COLO668 (cell line): ENCODE data around the gene SMPD1.

Experiments
- DNase-seq: peaks from one replicate; lab custom pipeline; 2025; ENCODE audit not compliant: unreplicated experiment; lab: John Stamatoyannopoulos, UW

SMPD1 gene

GRCh38 chr11:6389905-6390717 is at the start of gene SMPD1:
SMPD1 (plus strand) TSS chr11:6390474; CDS start chr11:6390599, 125 bp downstream.
- DNase-seq, result peak; percentile 92

- no peak for DNase-seq
Observed at GRCh38 chr11:6345366-6345765, 44.9 kb upstream of the SMPD1 start.

- DNase-seq, result peak; percentile 12
Observed at GRCh38 chr11:6350043-6350442, 40.2 kb upstream of the SMPD1 start.

DNA sequence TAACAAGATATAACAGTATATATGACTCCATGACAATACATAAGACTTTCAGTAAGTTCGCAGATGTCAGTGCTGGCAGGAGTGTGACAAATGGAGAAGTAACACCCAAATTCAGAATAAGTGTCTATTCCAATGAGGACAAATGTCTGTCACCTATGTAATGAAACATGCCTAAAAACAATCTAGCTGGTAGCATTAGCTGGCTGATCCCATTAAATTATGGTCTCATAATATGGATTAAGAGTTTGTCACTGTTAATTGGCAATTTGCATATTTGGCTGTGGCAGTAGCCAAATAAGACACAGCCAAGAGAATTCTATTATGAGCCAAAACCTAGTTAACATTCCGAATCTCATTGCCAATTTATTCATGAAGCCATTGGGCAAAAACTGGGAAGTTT is 39.8 kb upstream of the SMPD1 start:
- DNase-seq, result no peak

DNA sequence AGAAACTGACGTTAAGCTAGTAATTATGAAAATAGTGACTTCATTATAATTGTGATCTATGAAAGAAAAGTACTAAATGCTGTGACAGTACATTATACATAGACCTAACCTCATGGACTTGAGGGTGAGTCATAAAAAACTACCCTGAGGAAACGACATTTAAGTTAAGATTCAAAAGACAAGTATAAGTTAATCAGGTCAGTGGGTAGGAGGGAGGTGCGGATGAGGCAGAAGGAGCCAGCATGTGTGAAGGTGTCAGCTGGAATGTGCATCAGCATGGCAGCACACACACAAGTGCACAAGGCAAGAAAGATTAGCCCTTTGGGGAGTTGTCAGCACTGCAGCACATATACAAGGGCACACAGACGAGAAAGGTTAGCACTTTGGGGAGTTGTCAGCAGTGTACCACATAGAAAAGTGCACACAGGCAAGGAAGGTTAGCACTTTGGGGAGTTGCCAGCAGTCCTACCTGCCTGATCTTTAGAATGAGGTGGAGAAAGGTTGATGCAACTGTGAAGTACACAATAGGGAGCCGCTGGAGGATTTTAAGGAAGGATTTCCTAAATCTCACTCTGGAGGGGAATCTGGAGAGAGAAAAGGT is 38.4 kb upstream of the SMPD1 start:
- no peak for DNase-seq

DNA sequence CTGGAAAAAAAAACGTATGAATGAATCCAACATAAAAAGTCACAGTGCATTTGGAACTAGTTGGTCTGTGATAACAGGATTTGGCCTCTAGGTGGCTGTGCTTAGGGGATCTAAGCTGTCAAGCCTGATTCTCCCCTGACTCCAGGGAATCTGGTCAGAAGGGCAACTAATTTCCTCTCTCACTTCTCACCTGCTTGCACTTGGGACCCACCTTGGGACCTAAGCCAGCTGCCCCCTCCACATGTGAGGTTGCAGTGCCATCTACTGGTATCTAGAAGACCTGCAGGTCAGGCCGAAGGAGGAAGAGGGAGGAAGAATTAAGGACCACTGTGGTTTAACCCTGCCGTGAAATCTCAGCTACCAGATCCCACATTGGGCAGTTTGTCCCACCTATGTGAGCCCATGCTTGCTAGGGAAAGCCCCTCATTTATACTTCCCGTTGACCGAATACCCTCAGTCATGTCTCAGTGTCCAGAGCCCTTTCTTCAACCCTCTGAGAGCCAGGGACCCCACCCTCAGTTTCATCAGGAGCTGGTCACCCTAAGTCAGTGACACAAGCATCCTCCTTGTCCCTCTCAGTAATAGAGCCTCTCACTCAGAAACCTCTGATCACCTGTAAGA is 36.8 kb upstream of the SMPD1 start:
- DNase-seq, result peak; percentile 76

GRCh38 chr11:6354651-6355485 is 35.4 kb upstream of the SMPD1 start:
- no peak for DNase-seq

DNA sequence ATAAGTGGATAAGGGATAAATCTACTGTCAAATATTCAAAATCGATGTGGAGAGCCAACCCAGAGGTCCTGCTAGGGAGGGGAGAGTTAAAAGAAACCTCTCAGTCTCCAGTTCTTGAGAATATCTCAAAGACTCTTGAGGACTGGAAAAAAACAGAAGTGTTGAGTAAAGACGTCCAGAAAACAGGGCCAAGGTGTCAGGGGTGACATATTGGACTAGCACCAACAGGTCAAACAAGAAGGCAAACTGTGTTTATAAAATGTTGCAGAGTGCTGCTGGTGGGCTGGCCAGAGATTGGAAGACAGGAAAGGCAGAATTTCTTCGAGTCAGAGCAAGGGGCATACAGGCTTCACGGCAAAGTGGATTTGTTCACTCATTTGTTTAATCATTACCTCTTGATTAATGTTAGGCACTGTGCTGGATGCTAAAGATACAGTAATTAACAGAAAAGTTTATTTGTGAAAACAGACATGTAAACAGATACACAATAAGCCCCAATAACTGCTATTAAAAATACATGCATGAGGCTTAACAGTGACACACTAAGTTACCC is 33.7 kb upstream of the SMPD1 start:
- no peak for DNase-seq

- DNase-seq, result no peak
Observed at GRCh38 chr11:6357222-6357621, 33.1 kb upstream of the SMPD1 start.

DNA sequence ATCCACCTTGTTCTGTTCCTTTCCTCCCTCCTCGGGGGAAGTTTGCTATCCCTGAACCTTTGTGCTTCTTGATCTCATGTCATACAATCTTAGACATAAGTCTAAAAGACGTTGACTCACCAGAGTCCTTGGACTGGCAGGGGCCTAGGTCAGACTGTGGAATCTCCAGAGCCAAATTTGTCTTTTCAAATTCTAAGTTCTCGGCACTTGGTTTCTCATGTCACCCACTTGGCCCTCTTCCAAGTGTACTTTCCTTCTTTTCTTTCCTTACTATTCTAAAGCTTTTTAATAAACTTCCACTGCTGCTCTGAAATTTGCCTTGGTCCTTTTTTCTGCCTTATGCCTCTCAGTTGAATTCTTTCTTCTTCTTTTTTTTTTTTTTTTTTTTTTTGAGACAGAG is 30.1 kb upstream of the SMPD1 start:
- no peak for DNase-seq

DNA sequence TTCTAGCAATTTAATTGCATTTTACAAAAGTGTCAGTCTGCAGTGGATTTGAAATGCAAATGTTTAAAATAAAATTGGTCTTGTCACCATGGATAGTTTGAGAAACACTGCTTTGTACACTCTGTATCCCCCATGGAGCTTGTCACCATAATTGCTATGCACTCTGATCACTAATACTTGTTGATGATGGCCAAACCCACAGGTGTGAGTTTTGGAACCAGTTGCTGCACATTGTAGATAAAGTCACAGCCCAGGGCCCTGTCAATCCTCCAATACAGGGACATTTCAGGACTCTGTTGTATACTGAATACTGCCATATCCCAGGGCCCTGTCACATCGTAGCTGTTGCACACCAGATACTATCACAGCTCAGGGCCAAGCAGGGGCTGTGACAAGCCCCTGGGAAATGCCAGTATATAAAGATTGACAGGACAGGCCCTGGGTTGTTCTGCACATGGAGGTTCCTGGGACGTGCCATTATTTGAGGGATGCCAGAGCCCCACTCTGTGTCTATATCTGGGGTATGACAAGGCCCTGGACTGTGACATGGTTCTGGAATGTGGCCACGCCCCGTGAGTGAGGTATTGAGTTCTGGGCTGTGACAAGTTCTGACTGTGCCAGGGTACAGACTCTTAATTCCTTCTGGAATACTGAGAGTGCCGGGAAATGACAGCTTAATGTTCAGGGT is 27.9 kb upstream of the SMPD1 start:
- DNase-seq, result no peak

GRCh38 chr11:6362873-6363678 is 27.2 kb upstream of the SMPD1 start:
- peak; percentile 64 for DNase-seq

- peak; percentile 19 for DNase-seq
Observed at GRCh38 chr11:6365659-6366058, 24.6 kb upstream of the SMPD1 start.

DNA sequence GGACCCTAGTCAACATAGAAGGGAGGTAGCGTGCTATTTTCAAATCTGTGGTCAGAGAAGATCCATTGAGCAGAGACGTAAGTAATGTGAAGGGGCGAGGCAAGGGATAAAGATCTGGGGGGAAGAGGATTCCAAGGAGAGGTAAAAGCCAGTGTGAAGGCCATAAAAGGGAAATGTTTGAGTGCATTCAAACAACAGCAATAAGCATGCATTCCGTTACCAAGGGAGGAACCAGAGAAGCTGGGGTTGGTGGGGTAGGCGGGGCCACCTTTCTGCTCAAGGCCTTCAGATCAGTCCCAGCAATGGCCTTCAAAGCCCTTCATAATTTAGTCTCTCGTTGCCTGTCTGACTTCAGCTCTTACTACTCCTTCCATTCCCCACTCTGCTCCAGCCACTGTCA is 18.4 kb upstream of the SMPD1 start:
- DNase-seq, result no peak

- DNase-seq, result no peak
Observed at GRCh38 chr11:6377902-6378639, 12.2 kb upstream of the SMPD1 start.

GRCh38 chr11:6378640-6378989 is 11.7 kb upstream of the SMPD1 start:
- DNase-seq, result no peak

GRCh38 chr11:6385046-6385777 is 5.1 kb upstream of the SMPD1 start:
- DNase-seq, result no peak

GRCh38 chr11:6387811-6388599 is 2.3 kb upstream of the SMPD1 start:
- no peak for DNase-seq
